GM20000 (cell line): ENCODE results near the gene HOXC5.

ENCODE experiments used
- DNase-seq: peaks from one replicate; pipeline ENCODE4 v3.0.0; 2012; ENCODE audit warnings: low spot score
- CTCF ChIP-seq: IDR thresholded peaks from 2 replicates; pipeline ENCODE4 v1.5.1; 2012; ENCODE audit warnings: mild to moderate bottlenecking, control low read depth; ENCODE audit errors: extremely low read depth, missing control alignments

HOXC5 gene

GRCh38 chr12:53996240-53997203, 36.3 kb upstream of the HOXC5 start:
- no peak for DNase-seq
- no peak for TF ChIP-seq CTCF

- no peak for TF ChIP-seq CTCF
- DNase-seq = no peak
Observed at GRCh38 chr12:53997204-53998109, 35.4 kb upstream of the HOXC5 start.

GRCh38 chr12:53998110-53998899, 34.5 kb upstream of the HOXC5 start:
- no peak for TF ChIP-seq CTCF
- no peak for DNase-seq

GRCh38 chr12:53998900-53999236, 34.0 kb upstream of the HOXC5 start:
- no peak for TF ChIP-seq CTCF
- no peak for DNase-seq

GRCh38 chr12:53999559-54000115, 33.2 kb upstream of the HOXC5 start:
- no peak for DNase-seq
- TF ChIP-seq CTCF = no peak

- DNase-seq = no peak
- TF ChIP-seq CTCF = no peak
Observed at GRCh38 chr12:54000116-54001114, 32.4 kb upstream of the HOXC5 start, which contains the start of gene HOXC9. TSS of gene HOXC9 (plus strand) at chr12:54000161. CDS start at chr12:54000189, 28 bp downstream.
